Stomach (tissue), 9 donors: ENCODE data around the gene NCS1. TPM values are rescaled to one million over a fixed set of nuclear protein-coding genes. Genes with fewer than 3 reads are reported as not detected.
A peak's percentile ranks its signal among the peaks of the same experiment; 100 is the strongest.

Experiments
- DNase-seq, 2 donors: peaks; one replicate each; pipeline versions ENCODE4 v3.0.0 to v3.0.0-alpha.2; 2013 to 2019
- H3K27ac ChIP-seq, 5 donors: fragments of 200-600 bp in 4 of 5; sonication (generic) in 4 of 5; one replicate each; pipeline ENCODE4 v1.5.1; 2013 to 2019; ENCODE audit warnings: mild to moderate bottlenecking in 1 of 5, moderate library complexity in 1 of 5
- H3K27me3 ChIP-seq, 3 donors: fragments of 200-600 bp; sonication (generic); one replicate each; pipeline ENCODE4 v1.5.1; 2017 to 2019; ENCODE audit warnings: mixed run types in 1 of 3
- H3K36me3 ChIP-seq, 4 donors: fragments of 200-600 bp; sonication (generic); 1 replicate in 3 of 4; 2 replicates in 1 of 4; pipeline ENCODE4 v1.5.1; 2016 to 2019
- H3K4me1 ChIP-seq, 4 donors: fragments of 200-600 bp; sonication (generic); one replicate each; pipeline ENCODE4 v1.5.1; 2016 to 2019
- H3K4me3 ChIP-seq, 4 donors: fragments of 200-600 bp; sonication (generic) in 3 of 4; one replicate each; pipeline ENCODE4 v1.5.1; 2016 to 2019; ENCODE audit warnings: mild to moderate bottlenecking in 1 of 4
- H3K9me3 ChIP-seq, 4 donors: fragments of 200-600 bp; sonication (generic); one replicate each; pipeline ENCODE4 v1.5.1; 2016 to 2019
- CTCF ChIP-seq, 7 experiments: fragments of 450-650 bp in 4 of 7; fragments of 200-600 bp in 3 of 7; sonication (generic) in 3 of 7; IDR thresholded peaks; one replicate each; pipeline ENCODE4 v1.5.1; 2016 to 2019; ENCODE audit warnings: antibody characterized with exemption in 7 of 7, control low read depth in 2 of 7, mild to moderate bottlenecking in 1 of 7
- EP300 ChIP-seq: sonication (generic); formaldehyde crosslinking; IDR thresholded peaks from one replicate; pipeline ENCODE4 v1.6.1; 2017; ENCODE audit warnings: antibody characterized with exemption
- POLR2A ChIP-seq, 4 donors: fragments of 450-650 bp; IDR thresholded peaks; one replicate each; pipeline ENCODE4 v1.6.1; 2016; ENCODE audit warnings: antibody characterized with exemption in 4 of 4, control low read depth in 2 of 4, mild to moderate bottlenecking in 1 of 4, moderate library complexity in 1 of 4
- POLR2AphosphoS5 ChIP-seq, 3 donors: sonication (generic); formaldehyde crosslinking; IDR thresholded peaks; one replicate each; pipeline ENCODE4 v1.6.1; 2016; ENCODE audit warnings: antibody characterized with exemption in 3 of 3
- WGBS, 5 donors: extraction: QIAGEN DNeasy Blood & Tissue Kit in 3 of 5; methylation state at CpG; one replicate each; pipeline versions ENCODE4 v1.1.5 to v1.1.7; 2013 to 2018; 5-methylcytosine and 5-hydroxymethylcytosine counted together
- intact Hi-C: fragments of 100-400 bp; cut with DNase I; formaldehyde crosslinking; loops from one replicate; pipeline ENCODE4 v1.15.1; 2023; ENCODE audit warnings: low total_unique reads
- polyA plus RNA-seq, 3 donors: library from polyadenylated mRNA; stranded (reverse); fragments of 200-250 nt; gene quantifications; one replicate each; pipeline ENCODE4 v1.2.3, GENCODE V29; 2013
- total RNA-seq, 5 donors: library from RNA; depleted of rRNA; stranded (reverse); fragments of >200 nt; gene quantifications; one replicate each; pipeline versions ENCODE4 v1.1.0 to v1.2.3, GENCODE V29; 2014 to 2016
- donor health status: healthy with polysubstance abuse.
- donor health status: Bipolar disorder and iron deficiency.
- donor health status: healthy.

NCS1 gene
- total and polyA plus RNA-seq, 8 donors, result 3.2 to 50.0 (median 16.6) TPM

GRCh38 chr9:130138791-130139190 lies 33.4 kb upstream of the NCS1 start:
- intact Hi-C loops, result no loop called here
- Histone ChIP-seq H3K27ac (peak overlapping the region in 4 of 5 donors; percentile 28 to 76 (median 54)), H3K27me3 (peaks cover 0 to 7% (median 0%) of the 10 kb centered on the region in 3 donors), H3K4me1 (peaks cover 0 to 35% (median 15%) of the 10 kb centered on the region in 4 donors), H3K4me3 (no peak overlapping the region), H3K9me3 (no peaks in the 10 kb centered on the region), H3K36me3 (peaks cover 8 to 36% (median 33%) of the 10 kb centered on the region in 4 donors)
- no peak for TF ChIP-seq POLR2A (IDR thresholded peaks at IDR 0.05)
- TF ChIP-seq POLR2AphosphoS5 (IDR thresholded peaks at IDR 0.05), result peak in 2 of 3 donors; percentile 23 to 30
- DNase-seq, result peak in 1 of 2 donors; percentile 85
- WGBS, 5 donors, result 41 to 58% (median 49%) methylated on average over 6 of the region's 6 CpGs

GRCh38 chr9:130139251-130139650 lies 33.0 kb upstream of the NCS1 start:
- peak overlapping the region in 4 of 5 donors; percentile 28 to 76 (median 54) for H3K27ac ChIP-seq

GRCh38 chr9:130140706-130141105 lies 31.5 kb upstream of the NCS1 start:
- no peak for TF ChIP-seq POLR2A (IDR thresholded peaks at IDR 0.05)
- TF ChIP-seq POLR2AphosphoS5 (IDR thresholded peaks at IDR 0.05), result no peak
- no peak for TF ChIP-seq CTCF (IDR thresholded peaks at IDR 0.05)
- no peak for TF ChIP-seq EP300
- no peak for DNase-seq
- Histone ChIP-seq H3K27me3 (peaks cover 0 to 13% (median 0%) of the 10 kb centered on the region in 3 donors), H3K4me3 (no peak overlapping the region), H3K27ac (peak overlapping the region in 1 of 5 donors; percentile 76), H3K4me1 (peaks cover 6 to 45% (median 22%) of the 10 kb centered on the region in 4 donors), H3K36me3 (peaks cover under 1 to 16% (median 14%) of the 10 kb centered on the region in 4 donors), H3K9me3 (no peaks in the 10 kb centered on the region)
- intact Hi-C loops, result no loop called here
- WGBS, 5 donors, result 78 to 90% (median 80%) methylated on average over 10 of the region's 10 CpGs

More at GRCh38 chr9:130139251-130139650, 33.0 kb upstream of the NCS1 start:
- intact Hi-C loops, result no loop called here
- WGBS, 5 donors, result 80 to 93% (median 87%) methylated on average over 10 of the region's 10 CpGs
- H3K4me3 ChIP-seq, result no peak overlapping the region
- no peaks in the 10 kb centered on the region for H3K9me3 ChIP-seq
- TF ChIP-seq POLR2A (IDR thresholded peaks at IDR 0.05) (no peak), EP300 (no peak), CTCF (IDR thresholded peaks at IDR 0.05) (no peak), POLR2AphosphoS5 (IDR thresholded peaks at IDR 0.05) (no peak)
- H3K4me1 ChIP-seq, result peaks cover 4 to 40% (median 17%) of the 10 kb centered on the region in 4 donors
- DNase-seq, result no peak
- peaks cover 0 to 8% (median 0%) of the 10 kb centered on the region in 3 donors for H3K27me3 ChIP-seq
- H3K36me3 ChIP-seq, result peaks cover 8 to 31% (median 28%) of the 10 kb centered on the region in 4 donors

GRCh38 chr9:130142056-130142455 lies 30.1 kb upstream of the NCS1 start:
- whole genome bisulfite sequencing, 5 donors, result 76 to 82% (median 78%) methylated on average over 9 to 12 of the region's 12 CpGs
- Histone ChIP-seq H3K9me3 (no peaks in the 10 kb centered on the region), H3K4me3 (no peak overlapping the region), H3K27me3 (peaks cover 0 to 13% (median 0%) of the 10 kb centered on the region in 3 donors), H3K4me1 (peaks cover 6 to 45% (median 22%) of the 10 kb centered on the region in 4 donors), H3K36me3 (peaks cover 0 to 4% (median 3%) of the 10 kb centered on the region in 4 donors), H3K27ac (no peak overlapping the region)
- no peak for DNase-seq
- TF ChIP-seq POLR2A (IDR thresholded peaks at IDR 0.05) (no peak), EP300 (no peak), POLR2AphosphoS5 (IDR thresholded peaks at IDR 0.05) (no peak), CTCF (IDR thresholded peaks at IDR 0.05) (no peak)
- intact Hi-C loops, result no loop called here

- Histone ChIP-seq H3K36me3 (no peaks in the 10 kb centered on the region), H3K4me3 (no peak overlapping the region), H3K27ac (no peak overlapping the region), H3K9me3 (no peaks in the 10 kb centered on the region), H3K4me1 (peaks cover 6 to 45% (median 22%) of the 10 kb centered on the region in 4 donors), H3K27me3 (peaks cover 0 to 13% (median 0%) of the 10 kb centered on the region in 3 donors)
- 50 to 72% (median 58%) methylated on average over 4 to 6 of the region's 6 CpGs for WGBS, 5 donors
- TF ChIP-seq EP300 (no peak), POLR2AphosphoS5 (IDR thresholded peaks at IDR 0.05) (no peak), CTCF (IDR thresholded peaks at IDR 0.05) (no peak)
- intact Hi-C loops, result no loop called here
- no peak for DNase-seq
Measured at GRCh38 chr9:130142641-130143040, 29.6 kb upstream of the NCS1 start.
